ENCODE measurements around the gene SLC39A11.

DNA sequence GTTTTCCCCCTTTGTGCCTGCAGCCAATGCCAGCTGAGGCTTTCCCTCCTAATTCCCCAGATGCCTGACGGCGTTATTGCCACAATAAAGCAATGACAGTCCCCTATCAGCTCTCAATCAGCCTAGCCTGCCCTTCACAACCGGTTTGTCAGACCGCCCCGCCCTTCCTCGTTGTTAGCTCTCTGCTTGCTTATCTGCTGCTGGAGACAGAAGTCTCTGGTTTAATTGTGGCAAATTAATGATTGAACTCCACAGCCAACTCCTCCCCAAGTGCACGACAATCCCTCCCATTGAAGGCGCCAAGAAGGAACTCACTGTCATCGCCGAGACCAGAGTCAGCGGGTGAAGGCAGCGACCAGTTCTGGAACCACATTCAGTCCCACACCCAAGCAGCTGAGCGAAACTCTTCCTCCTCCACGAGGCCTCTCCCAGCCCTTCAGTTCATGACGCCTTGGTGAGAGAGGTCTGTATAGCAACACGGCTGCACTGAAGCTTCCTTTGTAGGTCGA, 474.4 kb downstream of the SLC39A11 start:
- TF ChIP-seq, protein P1, sequence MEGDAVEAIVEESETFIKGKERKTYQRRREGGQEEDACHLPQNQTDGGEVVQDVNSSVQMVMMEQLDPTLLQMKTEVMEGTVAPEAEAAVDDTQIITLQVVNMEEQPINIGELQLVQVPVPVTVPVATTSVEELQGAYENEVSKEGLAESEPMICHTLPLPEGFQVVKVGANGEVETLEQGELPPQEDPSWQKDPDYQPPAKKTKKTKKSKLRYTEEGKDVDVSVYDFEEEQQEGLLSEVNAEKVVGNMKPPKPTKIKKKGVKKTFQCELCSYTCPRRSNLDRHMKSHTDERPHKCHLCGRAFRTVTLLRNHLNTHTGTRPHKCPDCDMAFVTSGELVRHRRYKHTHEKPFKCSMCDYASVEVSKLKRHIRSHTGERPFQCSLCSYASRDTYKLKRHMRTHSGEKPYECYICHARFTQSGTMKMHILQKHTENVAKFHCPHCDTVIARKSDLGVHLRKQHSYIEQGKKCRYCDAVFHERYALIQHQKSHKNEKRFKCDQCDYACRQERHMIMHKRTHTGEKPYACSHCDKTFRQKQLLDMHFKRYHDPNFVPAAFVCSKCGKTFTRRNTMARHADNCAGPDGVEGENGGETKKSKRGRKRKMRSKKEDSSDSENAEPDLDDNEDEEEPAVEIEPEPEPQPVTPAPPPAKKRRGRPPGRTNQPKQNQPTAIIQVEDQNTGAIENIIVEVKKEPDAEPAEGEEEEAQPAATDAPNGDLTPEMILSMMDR (IDR thresholded peaks at IDR 0.05; ENCODE audit: low read length), result no peak
- TF ChIP-seq EZH2phosphoT487 (IDR thresholded peaks at IDR 0.05; ENCODE audit: low read length) (no peak), EZH2 (optimal IDR thresholded peaks at IDR 0.05; ENCODE audit: low read depth, low read length) (no peak)

All from MM.1S (cell line).